Hypothalamus (tissue), 51 donors: ENCODE measurements around the gene SLC37A2.

Experiments
- DNase-seq, 51 donors: peaks; one replicate each; lab custom pipeline; 2025; lab: John Stamatoyannopoulos, UW

SLC37A2 gene

GRCh38 chr11:125102510-125102909 is 39.4 kb downstream of the SLC37A2 start:
- no peak for DNase-seq

DNA sequence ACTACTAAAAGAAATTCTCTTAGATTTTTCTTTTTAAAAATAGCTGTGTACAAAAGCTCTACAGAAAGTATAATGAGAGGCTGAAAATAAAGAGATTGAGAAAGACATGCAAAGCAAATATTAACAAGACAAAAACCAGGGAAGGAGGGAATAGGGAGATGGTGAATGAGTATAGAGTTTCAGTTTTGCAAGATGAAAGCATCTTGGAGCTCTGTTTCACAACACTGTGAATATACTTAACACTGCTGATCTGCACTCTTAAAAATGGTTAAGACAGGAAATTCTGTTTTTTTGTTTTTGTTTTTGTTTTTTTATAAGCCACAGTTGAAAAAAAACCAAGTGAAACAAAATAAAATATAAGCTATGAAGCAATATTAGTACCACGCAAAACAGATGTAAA is 42.8 kb downstream of the SLC37A2 start:
- no peak for DNase-seq

- DNase-seq = no peak
These were observed 45.4 kb downstream of the SLC37A2 start for GRCh38 chr11:125108469-125108868.

DNA sequence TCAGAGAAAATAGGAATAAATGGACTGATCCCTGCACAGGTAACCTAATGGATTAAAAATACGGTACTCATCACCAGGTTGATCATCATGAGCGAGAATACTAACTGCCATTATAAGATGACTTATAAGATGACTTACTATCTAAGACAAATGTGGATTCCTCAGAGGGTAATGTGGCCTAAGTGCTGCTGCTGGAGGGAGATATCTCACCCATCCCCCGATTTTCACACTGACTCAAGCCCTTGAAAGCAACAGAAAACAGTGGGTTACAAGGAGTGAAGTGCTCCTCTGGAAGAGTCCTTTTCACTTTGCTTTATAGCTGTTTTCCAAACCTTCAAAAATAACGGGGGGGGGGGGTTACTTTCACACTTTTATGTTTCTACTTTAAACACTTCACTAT is 47.4 kb downstream of the SLC37A2 start:
- no peak for DNase-seq

GRCh38 chr11:125111001-125111342 is 47.9 kb downstream of the SLC37A2 start:
- peak in 3 of 51 donors; percentile 41 to 44 (median 43) for DNase-seq

- DNase-seq = peak; percentile 61 to 100 (median 98)
These were observed 48.5 kb downstream of the SLC37A2 start, which contains the start of gene TMEM218 for GRCh38 chr11:125111343-125112207. TSS of gene TMEM218 (minus strand) at chr11:125111626. CDS start at chr11:125102241, 9,385 bp downstream.

GRCh38 chr11:125112208-125112604 is 49.1 kb downstream of the SLC37A2 start:
- DNase-seq = no peak

DNA sequence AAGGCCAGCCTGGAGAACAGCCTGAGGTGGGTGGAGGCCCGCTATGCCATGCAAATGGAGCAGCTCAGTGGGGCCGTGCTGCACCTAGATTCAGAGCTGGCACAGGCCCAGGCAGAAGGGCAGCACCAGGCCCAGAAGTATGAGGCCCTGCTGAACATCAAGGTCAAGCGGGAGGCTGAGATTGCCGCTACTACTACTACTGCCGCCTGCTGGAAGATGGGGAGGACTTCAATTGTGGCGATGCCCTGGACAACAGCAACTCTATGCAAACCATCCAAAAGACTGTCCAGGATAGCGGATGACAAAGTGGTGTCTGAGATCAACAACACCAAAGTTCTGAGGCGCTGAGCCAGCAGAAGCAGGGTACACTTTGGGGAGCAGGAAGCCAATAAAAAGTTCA is 51.4 kb downstream of the SLC37A2 start:
- DNase-seq = no peak

- DNase-seq = no peak
These were observed 54.3 kb downstream of the SLC37A2 start for GRCh38 chr11:125117429-125117828.

- DNase-seq = no peak
These were observed 60.3 kb downstream of the SLC37A2 start for GRCh38 chr11:125123194-125123946.

- DNase-seq = peak in 10 of 51 donors; percentile 4 to 37 (median 14)
These were observed 61.0 kb downstream of the SLC37A2 start for GRCh38 chr11:125123947-125124617.

GRCh38 chr11:125124618-125124992 is 61.5 kb downstream of the SLC37A2 start:
- peak in 1 of 51 donors; percentile 2 for DNase-seq

GRCh38 chr11:125128450-125128849 is 65.3 kb downstream of the SLC37A2 start:
- no peak for DNase-seq

DNA sequence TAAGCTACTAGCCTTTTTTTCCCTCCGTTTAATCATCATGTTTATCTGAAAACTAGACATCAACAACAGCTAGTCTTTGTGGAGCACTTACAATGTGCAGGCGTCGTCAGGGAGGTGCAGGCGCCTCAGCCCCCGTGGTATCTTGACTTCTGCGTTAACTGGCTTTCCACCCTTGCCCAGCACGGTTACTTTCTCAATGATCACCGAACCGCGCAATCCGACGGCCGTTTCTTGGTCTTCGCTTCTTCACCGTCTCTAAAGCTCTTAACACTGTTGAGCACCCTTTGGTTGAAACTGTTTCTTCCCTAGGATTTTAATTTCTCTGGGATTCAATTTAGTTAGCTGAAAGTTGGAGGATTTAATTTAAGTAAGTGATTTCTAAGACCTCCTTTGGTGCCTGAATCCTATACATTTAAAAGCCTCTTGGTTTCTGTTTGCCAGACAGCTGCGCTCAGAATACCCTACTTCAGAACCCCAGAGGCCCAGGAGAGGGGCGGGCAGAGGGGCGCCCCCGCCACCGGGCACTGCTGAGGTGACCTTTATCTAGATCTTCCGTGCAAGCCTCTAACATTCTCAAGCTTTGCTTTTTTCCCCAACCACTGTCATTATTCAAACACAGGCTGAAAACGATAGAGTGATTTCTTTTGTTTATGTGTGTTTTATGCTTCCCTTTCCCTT is 66.3 kb downstream of the SLC37A2 start:
- no peak for DNase-seq

GRCh38 chr11:125132071-125132470 is 69.0 kb downstream of the SLC37A2 start:
- DNase-seq = no peak

GRCh38 chr11:125132596-125132995 is 69.5 kb downstream of the SLC37A2 start:
- DNase-seq = no peak

GRCh38 chr11:125136001-125136400 is 72.9 kb downstream of the SLC37A2 start:
- DNase-seq = no peak

- no peak for DNase-seq
These were observed 75.9 kb downstream of the SLC37A2 start for GRCh38 chr11:125138966-125139365.

- DNase-seq = no peak
These were observed 76.7 kb downstream of the SLC37A2 start for GRCh38 chr11:125139778-125140177.
